ENCODE measurements around the gene LEO1. TPM values are rescaled to one million over a fixed set of nuclear protein-coding genes. Genes with fewer than 3 reads are reported as not detected.

Gene LEO1
- total and polyA plus RNA-seq, 10 of the 15 experiments (the other 5 are each of a cell fraction or from before 2014, with no cell fraction given): 13.6 to 50.6 (median 32.4) TPM

DNA sequence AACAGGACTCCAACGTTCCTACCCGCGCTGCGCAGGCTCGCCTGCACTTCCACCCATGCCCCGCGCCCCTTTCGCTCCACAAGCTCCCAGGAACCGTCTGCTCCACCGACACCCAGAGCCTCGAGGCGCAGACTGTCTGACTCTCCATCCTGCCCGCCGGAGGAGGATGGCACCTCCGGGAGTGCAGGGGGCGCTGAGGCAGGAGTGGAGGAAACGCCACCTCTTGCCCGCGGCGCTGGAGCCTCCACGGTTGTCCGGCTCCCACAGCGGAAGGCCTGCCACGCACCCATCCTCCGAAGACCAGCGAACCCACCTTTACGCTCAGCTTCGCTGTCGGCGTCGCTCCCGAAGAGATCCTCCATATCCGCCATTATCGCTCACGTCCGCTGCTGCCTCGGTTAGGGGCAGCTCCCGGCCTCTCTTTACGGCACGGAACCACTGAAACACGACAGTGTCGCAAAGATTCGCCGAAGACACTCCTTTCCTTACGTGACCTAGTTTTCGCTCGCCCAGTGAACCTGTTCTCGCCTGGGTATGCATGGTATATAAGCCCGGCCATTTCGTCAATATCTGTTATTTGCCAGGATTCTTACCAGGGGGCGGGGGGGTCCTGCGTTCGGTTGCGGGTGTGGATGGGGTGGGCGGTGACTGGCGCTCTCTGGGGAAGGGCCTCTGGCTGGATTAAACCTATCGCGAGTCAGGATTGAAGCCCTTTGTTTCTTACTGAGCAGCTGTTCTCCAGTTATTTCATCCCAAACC, at the start of gene LEO1 (continued):
- peak; percentile 73 for TF ChIP-seq RELB (IDR thresholded peaks at IDR 0.05; ENCODE audit: low read depth)
- TF ChIP-seq CREB1 (IDR thresholded peaks at IDR 0.05; ENCODE audit: low read depth): peak; percentile 80
- no peak for TF ChIP-seq IRF5 (IDR thresholded peaks at IDR 0.05; ENCODE audit: borderline replicate concordance)
- TF ChIP-seq EZH2 (IDR thresholded peaks at IDR 0.05; ENCODE audit: borderline replicate concordance, control insufficient read depth, low read depth, low read length): no peak
- no peak for TF ChIP-seq SUZ12 (IDR thresholded peaks at IDR 0.05; ENCODE audit: unreplicated experiment)
- no peak for TF ChIP-seq MYB (IDR thresholded peaks at IDR 0.05; ENCODE audit: borderline replicate concordance, low read depth, low read length)
- no peak for TF ChIP-seq BMI1 (IDR thresholded peaks at IDR 0.05; ENCODE audit: borderline replicate concordance)
- TF ChIP-seq, protein P1, sequence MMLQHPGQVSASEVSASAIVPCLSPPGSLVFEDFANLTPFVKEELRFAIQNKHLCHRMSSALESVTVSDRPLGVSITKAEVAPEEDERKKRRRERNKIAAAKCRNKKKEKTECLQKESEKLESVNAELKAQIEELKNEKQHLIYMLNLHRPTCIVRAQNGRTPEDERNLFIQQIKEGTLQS (IDR thresholded peaks at IDR 0.05; ENCODE audit: borderline replicate concordance, extremely low read depth, low read depth, low read length): peak; percentile 93; the same call in 1 of the 2 replicates
- peak; percentile 92 for TF ChIP-seq POLR2AphosphoS5 (IDR thresholded peaks at IDR 0.05; ENCODE audit: low read length)
- no peak for TF ChIP-seq PRDM15 (CRISPR knock-in tag; IDR thresholded peaks at IDR 0.05)
- peak; percentile 45; the same call in 1 of the 2 replicates for TF ChIP-seq ATF7 (IDR thresholded peaks at IDR 0.05; ENCODE audit: low read depth)
- TF ChIP-seq TCF7 (IDR thresholded peaks at IDR 0.05; ENCODE audit: borderline replicate concordance): no peak
- TF ChIP-seq MEF2A (IDR thresholded peaks at IDR 0.05; ENCODE audit: insufficient read depth, low read depth, low read length): no peak
- TF ChIP-seq MTA3 (IDR thresholded peaks at IDR 0.05; ENCODE audit: borderline replicate concordance, low read length): no peak
- TF ChIP-seq HCFC1 (IDR thresholded peaks at IDR 0.05; ENCODE audit: low read length): peak; percentile 53
- TF ChIP-seq RB1 (IDR thresholded peaks at IDR 0.05; ENCODE audit: borderline replicate concordance): peak; percentile 94
- no peak for TF ChIP-seq JUNB (IDR thresholded peaks at IDR 0.05)
- TF ChIP-seq MAX (IDR thresholded peaks at IDR 0.05; ENCODE audit: low read depth, low read length): peak; percentile 47; the same call in 1 of the 2 replicates
- TF ChIP-seq NR2F1 (conservative IDR thresholded peaks at IDR 0.05): no peak
- TF ChIP-seq, protein P2, sequence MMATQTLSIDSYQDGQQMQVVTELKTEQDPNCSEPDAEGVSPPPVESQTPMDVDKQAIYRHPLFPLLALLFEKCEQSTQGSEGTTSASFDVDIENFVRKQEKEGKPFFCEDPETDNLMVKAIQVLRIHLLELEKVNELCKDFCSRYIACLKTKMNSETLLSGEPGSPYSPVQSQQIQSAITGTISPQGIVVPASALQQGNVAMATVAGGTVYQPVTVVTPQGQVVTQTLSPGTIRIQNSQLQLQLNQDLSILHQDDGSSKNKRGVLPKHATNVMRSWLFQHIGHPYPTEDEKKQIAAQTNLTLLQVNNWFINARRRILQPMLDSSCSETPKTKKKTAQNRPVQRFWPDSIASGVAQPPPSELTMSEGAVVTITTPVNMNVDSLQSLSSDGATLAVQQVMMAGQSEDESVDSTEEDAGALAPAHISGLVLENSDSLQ (IDR thresholded peaks at IDR 0.05): no peak; the same call in 1 of the 2 replicates
- TF ChIP-seq RFX5 (IDR thresholded peaks at IDR 0.05; ENCODE audit: low read depth, low read length): no peak
